Activated effector memory CD4-positive, alpha-beta T cell treated with anti-CD3 and anti-CD28 coated beads, Interleukin-2, amount 50 U/mL, for 16 hours (primary cell): Measurements from ENCODE around the gene MASP1.

ENCODE experiments used
- DNase-seq: peaks from one replicate; pipeline ENCODE4 v3.0.0-alpha.2; 2020

Gene MASP1

GRCh38 chr3:187293516-187294430, 2.2 kb upstream of the MASP1 start:
- DNase-seq: no peak

- DNase-seq: no peak
These were observed 1.3 kb upstream of the MASP1 start for GRCh38 chr3:187292631-187293515.

GRCh38 chr3:187292181-187292580, 644 bp upstream of the MASP1 start:
- DNase-seq: no peak

- no peak for DNase-seq
These were observed 481 bp downstream of the MASP1 start for GRCh38 chr3:187291001-187291511.

- DNase-seq: no peak
These were observed 1.0 kb downstream of the MASP1 start for GRCh38 chr3:187290503-187290902.

- no peak for DNase-seq
These were observed 2.5 kb downstream of the MASP1 start for GRCh38 chr3:187288855-187289605.

- DNase-seq: no peak
These were observed 3.2 kb downstream of the MASP1 start for GRCh38 chr3:187288131-187288854.

- DNase-seq: no peak
These were observed 4.3 kb downstream of the MASP1 start for GRCh38 chr3:187287256-187287655.

GRCh38 chr3:187286467-187287059, 5.0 kb downstream of the MASP1 start:
- no peak for DNase-seq

GRCh38 chr3:187281191-187281714, 10.3 kb downstream of the MASP1 start:
- no peak for DNase-seq

- no peak for DNase-seq
These were observed 10.9 kb downstream of the MASP1 start for GRCh38 chr3:187280644-187281043.

GRCh38 chr3:187277129-187277462, 14.4 kb downstream of the MASP1 start:
- no peak for DNase-seq

GRCh38 chr3:187276397-187277128, 15.0 kb downstream of the MASP1 start:
- no peak for DNase-seq

GRCh38 chr3:187274977-187275338, 16.6 kb downstream of the MASP1 start:
- no peak for DNase-seq

GRCh38 chr3:187274315-187274976, 17.1 kb downstream of the MASP1 start:
- no peak for DNase-seq

GRCh38 chr3:187271582-187271981, 20.0 kb downstream of the MASP1 start:
- DNase-seq: no peak

- no peak for DNase-seq
These were observed 22.1 kb downstream of the MASP1 start for GRCh38 chr3:187269486-187269885.

- no peak for DNase-seq
These were observed 24.2 kb downstream of the MASP1 start for GRCh38 chr3:187267306-187267705.

GRCh38 chr3:187266691-187267090, 24.8 kb downstream of the MASP1 start:
- DNase-seq: no peak

GRCh38 chr3:187265461-187265955, 26.0 kb downstream of the MASP1 start:
- no peak for DNase-seq
